ENCODE data around the gene FGF14. TPM values are rescaled to one million over a fixed set of nuclear protein-coding genes. Genes with fewer than 3 reads are reported as not detected.

The FGF14 gene
- total and polyA plus RNA-seq, 2 donors (not counting 1 experiment from before 2014, with no cell fraction given) = under 0.01 TPM; not detected in 1

- no peaks in the 10 kb centered on the region for H3K36me3 ChIP-seq (replicated peaks in 1 of 2; ENCODE audit: control extremely low read depth in 1 of 2, control insufficient read depth in 1 of 2, extremely low read depth in 1 of 2, insufficient read depth in 2 of 2, low read length in 1 of 2)
- H3K4me1 Mint-ChIP-seq = no peaks in the 10 kb centered on the region
- H3K27me3 ChIP-seq (replicated peaks in 1 of 4; ENCODE audit: control extremely low read depth in 1 of 4, control insufficient read depth in 3 of 4, insufficient read depth in 4 of 4, low read length in 3 of 4) = no peaks in the 10 kb centered on the region
- no peak overlapping the region for H3K27ac Mint-ChIP-seq
- no peak overlapping the region for H3K4me3 ChIP-seq (ENCODE audit: control extremely low read depth in 1 of 5, extremely low read depth in 1 of 5, insufficient read depth in 1 of 5, low read depth in 2 of 5, low read length in 4 of 5)
- no peak for DNase-seq
- no peaks in the 10 kb centered on the region for H3K79me2 ChIP-seq (ENCODE audit: control insufficient read depth, insufficient read depth, low read length)
- H3K9me3 ChIP-seq (ENCODE audit: control extremely low read depth in 1 of 3, control insufficient read depth in 2 of 3, insufficient read depth in 1 of 3, low read length in 2 of 3) = no peaks in the 10 kb centered on the region
- ChIA-PET POLR2A (no interaction called here), CTCF (no interaction called here)
- intact Hi-C loops (cut with micrococcal nuclease) = no loop called here
- no peak overlapping the region for H3K4me2 ChIP-seq (replicated peaks; ENCODE audit: low read depth, low read length, poor library complexity, severe bottlenecking)
- no peaks in the 10 kb centered on the region for H4K20me1 ChIP-seq (ENCODE audit: control insufficient read depth, insufficient read depth, low read length, poor library complexity, severe bottlenecking)
- H3K27me3 Mint-ChIP-seq = no peaks in the 10 kb centered on the region
- ATAC-seq (ENCODE audit: low read depth) = no peak
- H3K4me1 ChIP-seq (ENCODE audit: control insufficient read depth in 2 of 2, insufficient read depth in 2 of 2, low read length in 2 of 2) = no peaks in the 10 kb centered on the region
- H2AFZ ChIP-seq (ENCODE audit: insufficient read depth, low read depth, low read length, poor library complexity, severe bottlenecking) = no peak overlapping the region
- H3K9me3 Mint-ChIP-seq (ENCODE audit: insufficient read depth) = no peaks in the 10 kb centered on the region
- WGBS (ENCODE audit: insufficient coverage) = 95% methylated on average over 2 of the region's 5 CpGs
- H3K4me3 Mint-ChIP-seq = no peak overlapping the region
- TF ChIP-seq EZH2 (IDR thresholded peaks at IDR 0.05; ENCODE audit: borderline replicate concordance, insufficient read depth, low read depth, low read length, poor library complexity, severe bottlenecking) = no peak
- no peak for TF ChIP-seq CTCF (IDR thresholded peaks at IDR 0.05)
- no peak overlapping the region for H3K27ac ChIP-seq (ENCODE audit: low read length in 2 of 2)
- H3K9ac ChIP-seq (ENCODE audit: low read length) = no peak overlapping the region
Measured at GRCh38 chr13:102182170-102182569, 219.7 kb downstream of the FGF14 start.

GRCh38 chr13:102177431-102177830 lies 224.4 kb downstream of the FGF14 start:
- intact Hi-C loops (cut with micrococcal nuclease) = no loop called here
- DNase-seq = no peak
- no peak for TF ChIP-seq CTCF (IDR thresholded peaks at IDR 0.05)
- no peak for TF ChIP-seq EZH2 (IDR thresholded peaks at IDR 0.05; ENCODE audit: borderline replicate concordance, insufficient read depth, low read depth, low read length, poor library complexity, severe bottlenecking)
- no peaks in the 10 kb centered on the region for H3K79me2 ChIP-seq (ENCODE audit: control insufficient read depth, insufficient read depth, low read length)
- POLR2A ChIA-PET = no interaction called here
- H3K27ac ChIP-seq (ENCODE audit: low read length in 2 of 2) = no peak overlapping the region
- CTCF ChIA-PET = no interaction called here
- no peaks in the 10 kb centered on the region for H3K9me3 ChIP-seq (ENCODE audit: control extremely low read depth in 1 of 3, control insufficient read depth in 2 of 3, insufficient read depth in 1 of 3, low read length in 2 of 3)
- H4K20me1 ChIP-seq (ENCODE audit: control insufficient read depth, insufficient read depth, low read length, poor library complexity, severe bottlenecking) = no peaks in the 10 kb centered on the region
- no peaks in the 10 kb centered on the region for H3K36me3 ChIP-seq (replicated peaks in 1 of 2; ENCODE audit: control extremely low read depth in 1 of 2, control insufficient read depth in 1 of 2, extremely low read depth in 1 of 2, insufficient read depth in 2 of 2, low read length in 1 of 2)
- H3K4me1 Mint-ChIP-seq = no peaks in the 10 kb centered on the region
- ATAC-seq (ENCODE audit: low read depth) = no peak
- no peaks in the 10 kb centered on the region for H3K27me3 Mint-ChIP-seq
- H2AFZ ChIP-seq (ENCODE audit: insufficient read depth, low read depth, low read length, poor library complexity, severe bottlenecking) = no peak overlapping the region
- H3K4me2 ChIP-seq (replicated peaks; ENCODE audit: low read depth, low read length, poor library complexity, severe bottlenecking) = no peak overlapping the region
- H3K4me3 Mint-ChIP-seq = no peak overlapping the region
- no peak overlapping the region for H3K27ac Mint-ChIP-seq
- H3K9me3 Mint-ChIP-seq (ENCODE audit: insufficient read depth) = no peaks in the 10 kb centered on the region
- H3K4me1 ChIP-seq (ENCODE audit: control insufficient read depth in 2 of 2, insufficient read depth in 2 of 2, low read length in 2 of 2) = no peaks in the 10 kb centered on the region
- H3K4me3 ChIP-seq (ENCODE audit: control extremely low read depth in 1 of 5, extremely low read depth in 1 of 5, insufficient read depth in 1 of 5, low read depth in 2 of 5, low read length in 4 of 5) = no peak overlapping the region
- H3K27me3 ChIP-seq (replicated peaks in 1 of 4; ENCODE audit: control extremely low read depth in 1 of 4, control insufficient read depth in 3 of 4, insufficient read depth in 4 of 4, low read length in 3 of 4) = no peaks in the 10 kb centered on the region
- H3K9ac ChIP-seq (ENCODE audit: low read length) = no peak overlapping the region

Data from B cell (primary cell).